GM13976 (cell line): Measurements from ENCODE around the gene PRICKLE3.
"Not testable (repeated sequence)": the region's sequence is repeated elsewhere in the genome, so short reads cannot be mapped to it uniquely, and the experiment has no call there.

Source experiments
- DNase-seq: peaks from one replicate; pipeline ENCODE4 v3.0.0; 2012; ENCODE audit warnings: low spot score
- in situ Hi-C: fragments of 300-500 bp; cut with MboI; formaldehyde crosslinking; loops from one replicate; pipeline ENCODE4 v1.12.0; 2022; ENCODE audit warnings: low sequenced_read_pairs, mixed read lengths, inconsistent platforms; ENCODE audit not compliant: unreplicated experiment
- TF ChIP-seq, protein P1 (sequence below): IDR thresholded peaks from 2 replicates; pipeline ENCODE4 v1.5.1; 2012; ENCODE audit warnings: borderline replicate concordance, mild to moderate bottlenecking; ENCODE audit not compliant: insufficient read depth; ENCODE audit errors: extremely low read depth, missing control alignments, control extremely low read depth

The PRICKLE3 gene

DNA sequence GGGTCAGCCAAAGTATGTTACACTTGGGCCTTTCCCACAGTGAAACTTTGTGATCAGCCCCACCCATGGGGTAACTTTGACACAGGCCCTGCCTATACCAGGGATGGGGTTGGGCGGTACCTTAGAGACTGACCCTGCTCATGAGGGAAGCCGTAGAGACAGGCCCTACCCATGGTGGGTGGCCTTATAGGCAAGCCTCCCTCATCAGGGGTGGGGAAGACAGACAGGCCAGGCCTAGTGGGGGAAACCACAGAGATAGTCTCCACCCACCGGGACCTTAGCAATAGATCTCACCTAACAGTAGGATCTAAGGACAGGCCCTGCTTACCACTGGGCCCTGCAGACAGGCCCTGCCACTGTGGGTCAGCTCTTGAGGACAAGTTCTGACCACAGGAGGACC is 7.6 kb downstream of the PRICKLE3 start:
- in situ Hi-C loops: no loop called here
- DNase-seq: no peak
- TF ChIP-seq, protein P1, sequence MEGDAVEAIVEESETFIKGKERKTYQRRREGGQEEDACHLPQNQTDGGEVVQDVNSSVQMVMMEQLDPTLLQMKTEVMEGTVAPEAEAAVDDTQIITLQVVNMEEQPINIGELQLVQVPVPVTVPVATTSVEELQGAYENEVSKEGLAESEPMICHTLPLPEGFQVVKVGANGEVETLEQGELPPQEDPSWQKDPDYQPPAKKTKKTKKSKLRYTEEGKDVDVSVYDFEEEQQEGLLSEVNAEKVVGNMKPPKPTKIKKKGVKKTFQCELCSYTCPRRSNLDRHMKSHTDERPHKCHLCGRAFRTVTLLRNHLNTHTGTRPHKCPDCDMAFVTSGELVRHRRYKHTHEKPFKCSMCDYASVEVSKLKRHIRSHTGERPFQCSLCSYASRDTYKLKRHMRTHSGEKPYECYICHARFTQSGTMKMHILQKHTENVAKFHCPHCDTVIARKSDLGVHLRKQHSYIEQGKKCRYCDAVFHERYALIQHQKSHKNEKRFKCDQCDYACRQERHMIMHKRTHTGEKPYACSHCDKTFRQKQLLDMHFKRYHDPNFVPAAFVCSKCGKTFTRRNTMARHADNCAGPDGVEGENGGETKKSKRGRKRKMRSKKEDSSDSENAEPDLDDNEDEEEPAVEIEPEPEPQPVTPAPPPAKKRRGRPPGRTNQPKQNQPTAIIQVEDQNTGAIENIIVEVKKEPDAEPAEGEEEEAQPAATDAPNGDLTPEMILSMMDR: no peak

GRCh38 chrX:49177873-49178480 is 8.2 kb downstream of the PRICKLE3 start:
- in situ Hi-C loops: no loop called here

GRCh38 chrX:49177338-49177833 is 8.8 kb downstream of the PRICKLE3 start:
- in situ Hi-C loops: no loop called here
- TF ChIP-seq, protein P1: no peak

More at GRCh38 chrX:49177873-49178480, 8.2 kb downstream of the PRICKLE3 start:
- DNase-seq: no peak
- TF ChIP-seq, protein P1: no peak

DNA sequence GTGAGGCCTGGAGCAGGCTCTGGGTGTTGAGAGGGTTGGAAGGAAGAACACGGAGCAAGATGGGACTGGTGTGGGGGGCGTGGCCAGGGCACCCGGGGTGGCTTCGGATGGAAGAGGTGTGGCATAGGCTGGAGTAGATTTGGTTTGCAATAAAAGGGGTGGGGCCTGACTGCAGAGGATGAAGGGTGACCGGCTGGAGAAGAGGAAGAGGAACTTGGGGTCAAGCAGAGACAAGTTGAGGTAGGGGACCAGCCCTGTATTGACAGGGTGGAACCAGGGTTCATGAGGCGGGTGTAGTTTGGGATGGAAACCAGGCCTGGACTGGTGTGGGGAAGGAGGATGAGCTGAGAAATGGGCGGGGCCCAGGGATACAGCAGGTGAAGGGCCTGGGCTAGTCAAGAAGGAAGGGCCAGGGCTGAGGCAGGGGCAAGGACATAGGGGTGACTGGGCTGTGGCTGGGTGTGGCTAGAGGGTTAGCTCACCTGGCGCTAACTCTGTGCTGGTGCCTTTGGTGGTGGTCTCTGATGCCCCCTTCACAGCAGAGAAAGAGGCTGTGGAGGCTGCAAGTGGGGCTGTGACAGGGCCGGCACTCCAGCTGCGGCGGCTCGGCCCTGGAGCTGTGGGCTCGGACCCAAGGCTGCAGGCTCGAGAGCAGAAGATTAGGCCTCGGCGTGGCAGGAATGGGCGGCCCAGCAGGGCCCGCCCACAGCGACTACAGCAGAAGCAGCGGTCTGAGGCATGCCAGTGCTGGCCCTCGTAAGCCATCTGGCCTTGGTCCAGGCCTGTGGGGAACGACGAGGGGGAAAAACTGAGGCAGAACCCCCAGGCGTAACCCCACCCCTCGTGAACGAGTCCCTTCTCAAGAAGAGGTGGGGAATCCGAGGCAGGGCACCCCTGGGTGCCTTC is 9.5 kb downstream of the PRICKLE3 start:
- TF ChIP-seq, protein P1: no peak
- no peak for DNase-seq
- in situ Hi-C loops: no loop called here

More at GRCh38 chrX:49177338-49177833, 8.8 kb downstream of the PRICKLE3 start:
- DNase-seq: no peak

GRCh38 chrX:49175435-49176274 is 10.5 kb downstream of the PRICKLE3 start:
- DNase-seq: no peak
- in situ Hi-C loops: no loop called here
- TF ChIP-seq, protein P1: no peak

- no peak for DNase-seq
- TF ChIP-seq, protein P1: no peak
- in situ Hi-C loops: no loop called here
Measured at GRCh38 chrX:49174723-49175122, 11.4 kb downstream of the PRICKLE3 start.

- DNase-seq, in situ Hi-C loops: not testable (repeated sequence)
Measured at GRCh38 chrX:49173544-49173943, 12.6 kb downstream of the PRICKLE3 start.
